ENCODE measurements around the gene KIAA1755.

- TF ChIP-seq, protein P1, sequence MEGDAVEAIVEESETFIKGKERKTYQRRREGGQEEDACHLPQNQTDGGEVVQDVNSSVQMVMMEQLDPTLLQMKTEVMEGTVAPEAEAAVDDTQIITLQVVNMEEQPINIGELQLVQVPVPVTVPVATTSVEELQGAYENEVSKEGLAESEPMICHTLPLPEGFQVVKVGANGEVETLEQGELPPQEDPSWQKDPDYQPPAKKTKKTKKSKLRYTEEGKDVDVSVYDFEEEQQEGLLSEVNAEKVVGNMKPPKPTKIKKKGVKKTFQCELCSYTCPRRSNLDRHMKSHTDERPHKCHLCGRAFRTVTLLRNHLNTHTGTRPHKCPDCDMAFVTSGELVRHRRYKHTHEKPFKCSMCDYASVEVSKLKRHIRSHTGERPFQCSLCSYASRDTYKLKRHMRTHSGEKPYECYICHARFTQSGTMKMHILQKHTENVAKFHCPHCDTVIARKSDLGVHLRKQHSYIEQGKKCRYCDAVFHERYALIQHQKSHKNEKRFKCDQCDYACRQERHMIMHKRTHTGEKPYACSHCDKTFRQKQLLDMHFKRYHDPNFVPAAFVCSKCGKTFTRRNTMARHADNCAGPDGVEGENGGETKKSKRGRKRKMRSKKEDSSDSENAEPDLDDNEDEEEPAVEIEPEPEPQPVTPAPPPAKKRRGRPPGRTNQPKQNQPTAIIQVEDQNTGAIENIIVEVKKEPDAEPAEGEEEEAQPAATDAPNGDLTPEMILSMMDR (IDR thresholded peaks at IDR 0.05): no peak
- TF ChIP-seq EZH2 (IDR thresholded peaks at IDR 0.05; ENCODE audit: borderline replicate concordance, insufficient read depth, low read depth, low read length, poor library complexity, severe bottlenecking): no peak
Observed at GRCh38 chr20:38162149-38162548, 98.4 kb downstream of the KIAA1755 start.
